Measurements from ENCODE around the gene KIFAP3. TPM values are rescaled to one million over a fixed set of nuclear protein-coding genes. Genes with fewer than 3 reads are reported as not detected.
"Not testable (repeated sequence)": the region's sequence is repeated elsewhere in the genome, so short reads cannot be mapped to it uniquely, and the experiment has no call there.

Gene KIFAP3
- total RNA-seq, 2 experiments from 2014 or later = 21.6 to 24.1 TPM

- Mint-ChIP-seq H3K36me3 (ENCODE audit: low read depth) (peaks cover 51% of the 10 kb centered on the region), H3K27me3 (no peaks in the 10 kb centered on the region), H3K9me3 (peaks cover 2% of the 10 kb centered on the region), H3K27ac (no peak overlapping the region), H3K4me3 (no peak overlapping the region), H3K4me1 (peaks cover 2% of the 10 kb centered on the region)
- CTCF ChIA-PET = no interaction called here
- no peak for DNase-seq
- POLR2A ChIA-PET = no interaction called here
Observed at GRCh38 chr1:170048515-170048914, 26.0 kb downstream of the KIFAP3 start.

GRCh38 chr1:170044187-170044586 is 30.3 kb downstream of the KIFAP3 start:
- no peaks in the 10 kb centered on the region for H3K4me1 Mint-ChIP-seq
- no peaks in the 10 kb centered on the region for H3K27me3 Mint-ChIP-seq
- H3K27ac Mint-ChIP-seq = no peak overlapping the region
- no peak overlapping the region for H3K4me3 Mint-ChIP-seq
- H3K36me3 Mint-ChIP-seq (ENCODE audit: low read depth) = peaks cover 20% of the 10 kb centered on the region
- CTCF ChIA-PET = no interaction called here
- POLR2A ChIA-PET = no interaction called here
- no peaks in the 10 kb centered on the region for H3K9me3 Mint-ChIP-seq
- no peak for DNase-seq

- H3K27me3 Mint-ChIP-seq = no peaks in the 10 kb centered on the region
Observed at GRCh38 chr1:170041423-170042192, 32.9 kb downstream of the KIFAP3 start.

GRCh38 chr1:170032531-170033280 is 41.8 kb downstream of the KIFAP3 start:
- Mint-ChIP-seq H3K4me3 (no peak overlapping the region), H3K36me3 (ENCODE audit: low read depth) (peaks cover 22% of the 10 kb centered on the region), H3K27ac (no peak overlapping the region), H3K4me1 (peaks cover 6% of the 10 kb centered on the region), H3K9me3 (peaks cover 3% of the 10 kb centered on the region), H3K27me3 (no peaks in the 10 kb centered on the region)
- DNase-seq = no peak
- ChIA-PET POLR2A (no interaction called here), CTCF (no interaction called here)

More at GRCh38 chr1:170041423-170042192, 32.9 kb downstream of the KIFAP3 start:
- Mint-ChIP-seq H3K4me1 (no peaks in the 10 kb centered on the region), H3K27ac (no peak overlapping the region), H3K36me3 (ENCODE audit: low read depth) (peaks cover 17% of the 10 kb centered on the region), H3K9me3 (no peaks in the 10 kb centered on the region), H3K4me3 (no peak overlapping the region)
- POLR2A ChIA-PET = no interaction called here
- DNase-seq = no peak
- CTCF ChIA-PET = no interaction called here

GRCh38 chr1:170030212-170030611 is 44.3 kb downstream of the KIFAP3 start:
- POLR2A ChIA-PET = no interaction called here
- H3K27ac Mint-ChIP-seq = no peak overlapping the region

GRCh38 chr1:170027760-170028159 is 46.7 kb downstream of the KIFAP3 start:
- POLR2A ChIA-PET = no interaction called here
- CTCF ChIA-PET = no interaction called here
- DNase-seq = no peak
- Mint-ChIP-seq H3K4me1 (peaks cover 6% of the 10 kb centered on the region), H3K27me3 (no peaks in the 10 kb centered on the region), H3K9me3 (peaks cover 13% of the 10 kb centered on the region), H3K27ac (no peak overlapping the region), H3K36me3 (ENCODE audit: low read depth) (peaks cover 31% of the 10 kb centered on the region), H3K4me3 (no peak overlapping the region)

More at GRCh38 chr1:170030212-170030611, 44.3 kb downstream of the KIFAP3 start:
- DNase-seq = no peak
- Mint-ChIP-seq H3K27me3 (no peaks in the 10 kb centered on the region), H3K4me1 (peaks cover 6% of the 10 kb centered on the region), H3K4me3 (no peak overlapping the region), H3K9me3 (peaks cover 13% of the 10 kb centered on the region), H3K36me3 (ENCODE audit: low read depth) (peaks cover 30% of the 10 kb centered on the region)
- CTCF ChIA-PET = no interaction called here

- Mint-ChIP-seq H3K27me3 (no peaks in the 10 kb centered on the region), H3K4me1 (no peaks in the 10 kb centered on the region), H3K36me3 (ENCODE audit: low read depth) (peaks cover 29% of the 10 kb centered on the region), H3K27ac (no peak overlapping the region), H3K4me3 (no peak overlapping the region), H3K9me3 (peaks cover 5% of the 10 kb centered on the region)
- CTCF ChIA-PET = no interaction called here
- no peak for DNase-seq
- POLR2A ChIA-PET = no interaction called here
Observed at GRCh38 chr1:170020859-170021258, 53.6 kb downstream of the KIFAP3 start.

GRCh38 chr1:170017478-170017877 is 57.0 kb downstream of the KIFAP3 start:
- CTCF ChIA-PET = no interaction called here
- no peak for DNase-seq
- Mint-ChIP-seq H3K27me3 (no peaks in the 10 kb centered on the region), H3K27ac (no peak overlapping the region), H3K9me3 (peaks cover 5% of the 10 kb centered on the region), H3K4me3 (no peak overlapping the region), H3K4me1 (no peaks in the 10 kb centered on the region), H3K36me3 (ENCODE audit: low read depth) (peaks cover 26% of the 10 kb centered on the region)
- POLR2A ChIA-PET = no interaction called here

GRCh38 chr1:170012920-170013319 is 61.6 kb downstream of the KIFAP3 start:
- CTCF ChIA-PET = interaction anchor here (1.4 kb wide), 1 partner anchor 13 kb away, joined by 4 read pairs; no protein-coding TSS in a partner anchor
- POLR2A ChIA-PET = no interaction called here
- no peak overlapping the region for H3K4me3 Mint-ChIP-seq
- H3K4me1 Mint-ChIP-seq = no peaks in the 10 kb centered on the region
- peaks cover 23% of the 10 kb centered on the region for H3K36me3 Mint-ChIP-seq (ENCODE audit: low read depth)
- H3K27ac Mint-ChIP-seq = no peak overlapping the region
- DNase-seq = no peak
- H3K9me3 Mint-ChIP-seq = peaks cover 3% of the 10 kb centered on the region
- no peaks in the 10 kb centered on the region for H3K27me3 Mint-ChIP-seq

GRCh38 chr1:170010443-170010842 is 64.1 kb downstream of the KIFAP3 start:
- no peak overlapping the region for H3K27ac Mint-ChIP-seq
- no peaks in the 10 kb centered on the region for H3K27me3 Mint-ChIP-seq
- DNase-seq = peak; percentile 45
- H3K36me3 Mint-ChIP-seq (ENCODE audit: low read depth) = peaks cover 19% of the 10 kb centered on the region
- POLR2A ChIA-PET = no interaction called here
- CTCF ChIA-PET = no interaction called here
- no peaks in the 10 kb centered on the region for H3K4me1 Mint-ChIP-seq
- no peak overlapping the region for H3K4me3 Mint-ChIP-seq
- peaks cover 7% of the 10 kb centered on the region for H3K9me3 Mint-ChIP-seq

- Mint-ChIP-seq H3K27ac (no peak overlapping the region), H3K9me3 (peaks cover 7% of the 10 kb centered on the region), H3K4me1 (no peaks in the 10 kb centered on the region), H3K27me3 (no peaks in the 10 kb centered on the region), H3K36me3 (ENCODE audit: low read depth) (peaks cover 17% of the 10 kb centered on the region), H3K4me3 (no peak overlapping the region)
- POLR2A ChIA-PET = no interaction called here
- CTCF ChIA-PET = no interaction called here
- no peak for DNase-seq
Observed at GRCh38 chr1:170009551-170009950, 64.9 kb downstream of the KIFAP3 start.

- H3K27me3 Mint-ChIP-seq = not testable (repeated sequence)
Observed at GRCh38 chr1:170008745-170009144, 65.8 kb downstream of the KIFAP3 start.

GRCh38 chr1:170003270-170003835 is 71.1 kb downstream of the KIFAP3 start:
- H3K4me1 Mint-ChIP-seq, H3K4me3 Mint-ChIP-seq, H3K27ac Mint-ChIP-seq, DNase-seq, POLR2A ChIA-PET, CTCF ChIA-PET, H3K27me3 Mint-ChIP-seq, H3K9me3 Mint-ChIP-seq: not testable (repeated sequence)
- peaks cover 11% of the 10 kb centered on the region for H3K36me3 Mint-ChIP-seq (ENCODE audit: low read depth)

More at GRCh38 chr1:170008745-170009144, 65.8 kb downstream of the KIFAP3 start:
- H3K4me1 Mint-ChIP-seq, H3K27ac Mint-ChIP-seq, H3K4me3 Mint-ChIP-seq, CTCF ChIA-PET, POLR2A ChIA-PET, H3K9me3 Mint-ChIP-seq, DNase-seq: not testable (repeated sequence)
- H3K36me3 Mint-ChIP-seq (ENCODE audit: low read depth) = peaks cover 17% of the 10 kb centered on the region
